Measurements from ENCODE around the gene TRIM3.

The TRIM3 gene

DNA sequence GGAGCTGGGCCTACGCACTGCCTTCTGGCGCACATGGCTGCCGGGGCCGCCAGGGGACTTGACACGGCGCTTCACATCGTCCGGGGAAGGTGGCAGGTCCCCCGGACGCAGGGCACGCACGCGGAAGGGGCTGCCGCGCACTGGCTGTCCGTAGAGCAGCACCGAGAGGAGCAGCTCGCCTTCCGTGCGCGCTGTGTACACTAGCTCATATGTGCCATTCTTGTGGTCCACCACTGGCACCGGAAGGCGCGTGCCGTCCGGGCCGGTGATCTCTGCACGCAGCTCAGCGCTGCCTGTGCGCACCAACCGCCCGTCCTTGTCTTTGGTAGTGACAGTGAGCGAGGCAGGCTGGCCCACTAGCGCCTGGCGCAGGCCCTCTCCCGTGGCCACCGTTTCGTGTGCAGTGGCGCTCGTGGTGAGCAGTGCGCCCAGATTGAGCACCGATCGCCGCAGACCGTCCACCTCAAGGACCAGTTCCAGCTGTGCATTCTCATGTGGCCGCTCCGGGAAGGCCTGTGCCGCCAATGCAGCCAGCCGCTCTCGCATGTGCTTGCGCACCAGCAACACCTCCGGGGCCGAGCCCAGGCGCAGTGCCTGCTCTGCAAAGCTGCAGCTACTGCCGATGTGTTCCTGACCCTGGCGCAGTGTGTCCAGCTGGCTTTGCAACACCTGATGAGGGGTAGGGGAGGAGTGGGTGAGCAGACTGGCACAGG is 17.2 kb downstream of the TRIM3 start:
- no peak overlapping the region for H3K4me3 ChIP-seq (ENCODE audit: low read depth, low read length)
- TF ChIP-seq, protein P1, sequence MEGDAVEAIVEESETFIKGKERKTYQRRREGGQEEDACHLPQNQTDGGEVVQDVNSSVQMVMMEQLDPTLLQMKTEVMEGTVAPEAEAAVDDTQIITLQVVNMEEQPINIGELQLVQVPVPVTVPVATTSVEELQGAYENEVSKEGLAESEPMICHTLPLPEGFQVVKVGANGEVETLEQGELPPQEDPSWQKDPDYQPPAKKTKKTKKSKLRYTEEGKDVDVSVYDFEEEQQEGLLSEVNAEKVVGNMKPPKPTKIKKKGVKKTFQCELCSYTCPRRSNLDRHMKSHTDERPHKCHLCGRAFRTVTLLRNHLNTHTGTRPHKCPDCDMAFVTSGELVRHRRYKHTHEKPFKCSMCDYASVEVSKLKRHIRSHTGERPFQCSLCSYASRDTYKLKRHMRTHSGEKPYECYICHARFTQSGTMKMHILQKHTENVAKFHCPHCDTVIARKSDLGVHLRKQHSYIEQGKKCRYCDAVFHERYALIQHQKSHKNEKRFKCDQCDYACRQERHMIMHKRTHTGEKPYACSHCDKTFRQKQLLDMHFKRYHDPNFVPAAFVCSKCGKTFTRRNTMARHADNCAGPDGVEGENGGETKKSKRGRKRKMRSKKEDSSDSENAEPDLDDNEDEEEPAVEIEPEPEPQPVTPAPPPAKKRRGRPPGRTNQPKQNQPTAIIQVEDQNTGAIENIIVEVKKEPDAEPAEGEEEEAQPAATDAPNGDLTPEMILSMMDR (IDR thresholded peaks at IDR 0.05; ENCODE audit: control insufficient read depth, extremely low read depth, insufficient read depth), result no peak
- DNase-seq (ENCODE audit: low read depth), result no peak

DNA sequence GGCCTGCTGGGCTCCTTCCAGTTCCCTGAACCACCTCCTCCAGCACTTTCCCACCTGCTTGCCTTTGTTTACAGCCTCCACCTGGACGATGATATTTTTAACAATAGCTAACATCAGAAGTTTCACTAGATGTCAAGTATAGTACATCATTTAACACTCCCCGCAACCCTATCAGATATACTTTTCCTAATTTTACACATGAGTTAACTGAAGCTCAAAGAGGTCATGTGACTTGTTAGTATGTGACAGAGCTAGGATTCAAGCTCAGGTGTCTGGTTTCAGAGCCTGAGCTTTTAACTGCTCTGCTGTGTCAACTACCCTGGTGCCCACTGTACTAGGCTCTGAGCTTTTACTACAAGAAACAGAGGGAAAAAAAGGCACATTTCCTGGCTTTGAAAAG is 18.7 kb downstream of the TRIM3 start:
- no peak for DNase-seq (ENCODE audit: low read depth)
- TF ChIP-seq, protein P1 (IDR thresholded peaks at IDR 0.05; ENCODE audit: control insufficient read depth, extremely low read depth, insufficient read depth), result no peak
- H3K4me3 ChIP-seq (ENCODE audit: low read depth, low read length), result no peak overlapping the region

DNA sequence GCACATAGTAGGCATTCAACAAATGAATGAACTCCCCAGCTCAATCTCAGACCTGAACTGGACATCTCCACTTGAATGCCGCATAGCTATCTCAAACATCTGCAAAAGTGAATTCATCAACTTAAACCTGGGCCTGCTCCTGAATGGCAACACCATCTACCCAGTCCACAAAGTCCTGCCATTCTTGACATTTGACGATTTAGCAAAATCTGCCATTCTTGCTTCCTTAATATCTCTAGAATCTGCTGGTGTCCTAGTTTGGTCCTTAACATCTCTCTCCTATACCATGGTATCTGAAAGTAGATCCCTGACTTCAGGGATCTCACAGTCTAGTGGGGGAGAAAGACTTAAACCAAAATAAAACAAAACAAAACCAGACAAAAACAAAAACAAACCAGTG is 20.6 kb downstream of the TRIM3 start:
- DNase-seq (ENCODE audit: low read depth), result no peak
- TF ChIP-seq, protein P1 (IDR thresholded peaks at IDR 0.05; ENCODE audit: control insufficient read depth, extremely low read depth, insufficient read depth), result no peak
- H3K4me3 ChIP-seq (ENCODE audit: low read depth, low read length), result no peak overlapping the region

DNA sequence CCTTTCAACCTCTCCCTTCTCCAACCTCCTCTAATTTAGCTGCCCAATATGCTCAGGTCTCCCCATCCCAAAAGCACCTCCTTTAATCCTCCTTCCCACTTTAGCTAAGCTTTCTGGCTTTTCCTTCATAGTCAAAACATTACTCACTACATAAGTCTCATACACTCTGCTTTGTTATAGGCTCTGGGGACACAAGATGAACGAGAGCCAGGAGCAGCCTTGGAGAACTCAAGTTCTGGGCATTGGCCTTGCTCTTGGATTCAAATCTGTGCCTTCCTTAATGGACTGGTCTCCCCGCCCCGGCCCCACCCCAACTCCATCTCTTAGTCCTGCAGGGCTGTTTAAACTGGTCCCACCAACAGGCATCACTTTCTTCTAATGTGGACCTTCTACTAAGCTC is 21.5 kb downstream of the TRIM3 start:
- H3K4me3 ChIP-seq (ENCODE audit: low read depth, low read length), result no peak overlapping the region
- DNase-seq (ENCODE audit: low read depth), result no peak
- TF ChIP-seq, protein P1 (IDR thresholded peaks at IDR 0.05; ENCODE audit: control insufficient read depth, extremely low read depth, insufficient read depth), result no peak

DNA sequence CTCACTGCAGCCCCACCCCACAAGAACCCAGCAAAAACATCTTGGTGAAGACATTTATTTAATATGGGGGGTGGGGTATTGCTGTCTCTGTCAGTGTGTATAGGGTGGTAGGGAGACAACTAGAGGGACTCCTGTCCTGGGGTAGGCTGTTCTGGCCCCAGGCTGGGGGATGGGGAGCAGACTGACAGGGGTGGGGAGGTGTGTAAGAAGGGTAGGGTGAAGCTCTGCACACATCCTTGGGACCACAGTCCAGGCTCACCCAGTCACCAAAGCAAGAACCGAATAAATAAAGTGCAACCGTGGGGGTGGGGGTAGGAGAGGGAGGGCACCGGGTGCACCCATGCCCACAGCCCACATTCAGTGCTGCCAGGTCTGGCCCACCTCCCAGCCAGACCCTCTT is 25.2 kb downstream of the TRIM3 start:
- no peak overlapping the region for H3K4me3 ChIP-seq (ENCODE audit: low read depth, low read length)
- TF ChIP-seq, protein P1 (IDR thresholded peaks at IDR 0.05; ENCODE audit: control insufficient read depth, extremely low read depth, insufficient read depth), result no peak
- no peak for DNase-seq (ENCODE audit: low read depth)

DNA sequence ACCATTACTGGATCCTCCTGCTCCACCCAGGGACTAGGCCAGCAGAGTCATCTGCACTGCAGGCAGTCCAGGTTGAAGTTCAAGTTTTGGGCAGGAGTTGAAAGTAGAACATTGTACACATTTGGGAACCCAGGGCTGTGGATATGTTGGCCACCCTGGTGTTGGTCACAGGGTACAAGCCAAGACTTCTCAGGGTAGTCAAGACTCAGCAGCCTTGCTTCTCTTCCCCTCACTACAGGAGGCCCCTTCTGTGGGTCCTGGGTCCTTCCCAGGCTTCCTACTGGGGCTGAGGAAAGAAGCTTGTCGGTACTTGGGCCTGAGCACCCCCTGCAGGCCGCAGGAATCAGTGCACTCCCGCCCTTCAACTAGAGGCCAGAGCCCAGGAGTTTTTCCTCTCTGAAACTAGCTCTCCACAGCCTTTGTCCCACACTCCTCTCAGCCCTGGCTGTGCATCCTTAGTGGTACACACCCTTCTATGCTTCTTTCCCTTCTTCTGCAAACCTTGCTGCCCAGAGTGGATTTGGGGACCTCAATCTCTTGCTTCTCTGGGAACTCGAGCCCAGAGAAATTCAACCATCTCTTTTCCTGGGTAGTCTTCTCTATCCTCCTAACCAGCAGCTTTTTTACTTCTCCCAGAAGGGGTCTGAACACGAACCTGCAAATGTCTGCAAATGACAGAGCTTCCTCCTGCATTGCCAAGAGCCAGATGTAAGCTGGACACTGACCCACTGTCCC is 30.3 kb downstream of the TRIM3 start:
- DNase-seq (ENCODE audit: low read depth), result no peak
- TF ChIP-seq, protein P1 (IDR thresholded peaks at IDR 0.05; ENCODE audit: control insufficient read depth, extremely low read depth, insufficient read depth), result peak; percentile 75

More for the DNA sequence above, 30.3 kb downstream of the TRIM3 start:
- H3K4me3 ChIP-seq (ENCODE audit: low read depth, low read length), result no peak overlapping the region
